IPS-18c (cell line): ENCODE data around the gene KRT31.
"Not testable (repeated sequence)": the region's sequence is repeated elsewhere in the genome, so short reads cannot be mapped to it uniquely, and the experiment has no call there.

ENCODE experiments used
- H3K4me3 ChIP-seq: 2 replicates; pipeline ENCODE4 v1.7.0; 2013; ENCODE audit warnings: low read depth, mild to moderate bottlenecking, low read length, moderate library complexity; ENCODE audit not compliant: insufficient read depth
- H3K9me3 ChIP-seq: one replicate; pipeline ENCODE4 v1.6.1; 2013; ENCODE audit warnings: mild to moderate bottlenecking, low read length, moderate library complexity; ENCODE audit not compliant: control insufficient read depth, insufficient read depth

KRT31 gene

DNA sequence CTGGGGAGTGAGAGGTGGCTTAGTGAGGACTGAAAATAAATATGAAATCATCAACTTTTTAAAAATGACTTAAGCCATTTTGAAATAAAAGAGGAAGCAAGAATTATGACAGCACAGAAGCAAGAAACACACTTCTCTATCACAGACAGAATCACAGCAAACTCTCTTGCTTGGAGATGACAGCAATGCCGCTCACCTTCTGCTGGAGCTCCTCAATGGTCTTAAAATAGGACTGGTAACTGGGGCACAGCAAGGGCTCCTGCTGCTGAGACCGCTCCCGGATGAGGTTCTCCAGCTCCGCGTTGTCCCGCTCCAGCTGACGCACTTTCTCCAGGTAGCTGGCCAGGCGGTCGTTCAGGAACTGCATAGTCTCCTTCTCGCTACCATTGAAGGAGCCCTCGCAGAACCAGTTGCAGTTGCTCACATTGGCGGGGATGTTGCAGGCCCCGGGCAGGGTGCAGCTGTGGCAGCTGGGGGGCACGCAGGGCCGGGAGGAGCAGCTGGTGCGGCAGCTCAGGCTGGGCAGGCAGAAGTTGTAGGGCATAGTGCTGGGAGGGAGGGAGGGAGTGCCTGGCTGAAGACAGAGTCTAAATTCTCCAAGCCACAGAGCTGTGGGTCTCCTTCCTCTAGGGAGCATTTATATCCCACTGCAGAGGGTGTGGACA, at the start of gene KRT31:
Gene KRT31 (minus strand): TSS at position 613 of the 665 bp plus-strand sequence. CDS start 69 bp downstream, at position 544.
- no peaks in the 10 kb centered on the region for H3K9me3 ChIP-seq

DNA sequence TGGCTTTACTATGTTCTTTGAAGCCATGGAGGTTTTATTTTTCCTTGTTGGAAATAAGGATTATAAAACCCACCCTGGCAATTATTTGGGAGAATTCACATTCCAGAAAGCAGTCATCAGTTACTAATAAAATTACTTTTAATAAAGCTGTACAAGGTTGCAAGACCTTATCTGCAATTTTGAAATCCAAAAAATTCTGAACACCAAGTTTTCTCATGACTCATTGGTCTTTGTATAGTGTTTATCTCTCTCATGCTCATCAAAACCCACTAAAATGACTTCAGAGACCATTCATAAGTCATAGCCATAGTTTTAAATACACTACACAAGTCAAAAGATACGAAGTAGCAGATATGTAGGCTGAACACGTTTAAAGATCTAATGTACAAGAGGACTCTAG, 49.4 kb upstream of the KRT31 start:
- Histone ChIP-seq H3K4me3 (no peak overlapping the region), H3K9me3 (peaks cover 7% of the 10 kb centered on the region)

More for the DNA sequence above, at the start of gene KRT31:
- H3K4me3 ChIP-seq = no peak within 1 kb of the TSS

DNA sequence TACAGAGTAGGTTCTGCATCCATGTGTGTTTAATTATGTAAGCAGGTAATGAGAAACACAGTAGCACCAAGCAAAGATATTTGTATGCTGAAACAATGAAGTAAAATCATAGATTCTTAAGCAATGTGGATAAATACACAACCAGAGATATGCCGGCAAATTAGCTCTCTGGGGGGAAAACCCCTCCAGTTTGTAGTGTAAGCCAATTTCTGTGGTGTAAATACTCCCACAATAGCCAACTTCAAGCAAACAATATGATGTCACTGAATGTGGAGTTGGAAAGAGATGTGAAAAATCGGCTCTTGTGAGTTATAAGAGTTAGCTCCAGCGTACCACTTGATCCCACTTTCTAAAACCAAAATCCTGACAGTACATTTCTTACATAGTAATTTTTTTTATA, 47.2 kb upstream of the KRT31 start:
- Histone ChIP-seq H3K9me3 (peaks cover 4% of the 10 kb centered on the region), H3K4me3 (no peak overlapping the region)

DNA sequence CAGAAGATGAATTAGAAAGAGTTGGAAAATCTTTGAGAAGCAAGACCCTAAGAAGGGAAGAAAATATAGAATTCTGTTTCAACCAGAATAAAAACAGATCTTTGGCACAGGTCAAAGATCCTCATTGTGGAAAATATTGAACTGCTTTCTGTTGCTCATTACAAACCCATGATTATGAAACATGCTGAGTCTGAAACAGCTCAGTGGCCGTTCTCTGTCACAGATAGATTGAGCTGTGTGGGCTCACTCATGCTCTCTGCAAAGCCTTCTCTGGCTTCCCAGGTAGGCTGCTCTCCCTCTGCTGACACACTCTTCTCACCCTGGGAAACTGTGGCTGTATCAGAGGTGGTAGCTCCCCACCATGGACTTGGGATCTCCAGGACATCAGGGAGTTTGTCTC, 46.8 kb upstream of the KRT31 start:
- H3K4me3 ChIP-seq = no peak overlapping the region
- peaks cover 4% of the 10 kb centered on the region for H3K9me3 ChIP-seq

DNA sequence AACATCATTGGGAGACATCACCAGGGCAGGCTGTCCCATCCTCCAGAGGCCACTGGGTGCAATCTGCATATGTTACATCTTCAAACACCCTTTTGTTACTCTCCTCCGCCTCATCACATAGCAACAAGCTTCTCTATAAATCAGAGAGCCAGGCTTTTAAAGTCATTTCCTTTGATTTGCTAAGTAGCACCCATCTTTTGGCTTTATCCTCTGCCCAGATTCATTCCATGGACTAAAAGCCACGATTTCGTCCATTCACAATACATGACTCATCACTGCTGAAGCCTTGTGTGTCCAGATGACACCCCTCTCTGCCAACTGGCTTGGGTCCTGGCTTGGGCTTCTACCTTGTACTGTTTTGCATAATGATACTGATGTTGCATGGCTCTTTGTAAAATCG, 45.3 kb upstream of the KRT31 start:
- Histone ChIP-seq H3K4me3 (no peak overlapping the region), H3K9me3 (peaks cover 2% of the 10 kb centered on the region)

DNA sequence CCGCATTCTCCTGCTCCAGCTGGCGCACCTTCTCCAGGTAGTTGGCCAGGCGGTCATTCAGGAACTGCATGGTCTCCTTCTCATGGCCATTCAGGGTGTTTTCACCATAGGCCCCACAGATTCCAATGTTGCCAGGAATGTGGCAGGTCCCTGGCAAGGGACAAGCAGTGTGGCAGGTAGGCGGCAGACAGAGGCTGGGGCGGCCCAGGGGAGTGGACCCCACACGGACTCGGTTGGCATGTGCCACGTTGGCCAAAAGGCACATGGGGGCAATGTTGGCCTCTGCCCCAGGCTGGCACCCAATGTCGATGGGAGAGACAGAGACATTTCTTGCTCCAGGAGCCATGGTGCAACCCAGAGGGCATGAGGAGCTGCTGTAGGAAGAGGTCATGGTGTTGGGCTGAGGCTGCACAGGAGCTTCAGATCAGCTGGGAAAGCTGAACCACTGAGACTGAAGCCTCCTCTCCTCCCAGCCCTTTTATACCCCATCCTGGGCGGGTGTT, 43.2 kb upstream of the KRT31 start, which contains the start of gene KRT38:
Gene KRT38 (minus strand): TSS at position 453 of the 503 bp plus-strand sequence. CDS start 62 bp downstream, at position 391.
- Histone ChIP-seq H3K4me3 (no peak within 1 kb of the TSS), H3K9me3 (no peaks in the 10 kb centered on the region)

DNA sequence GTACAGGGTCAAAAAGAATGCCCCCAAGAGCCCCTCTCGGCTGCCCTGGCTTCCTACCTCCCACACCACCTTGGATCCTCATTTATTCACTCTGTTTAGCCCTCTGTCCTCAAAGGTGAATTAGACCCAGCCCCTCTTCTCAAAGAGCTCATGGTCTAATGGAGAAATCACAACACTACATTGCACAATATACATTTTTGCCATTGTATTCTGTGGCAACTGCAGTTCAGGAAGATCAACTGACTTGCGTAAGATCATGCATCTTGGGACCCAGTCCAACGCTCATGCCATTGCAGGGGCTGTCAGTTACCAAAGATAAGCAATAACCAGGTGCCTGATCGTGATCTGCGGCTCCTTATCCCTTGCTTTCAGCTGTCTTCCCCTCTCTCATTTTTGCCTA, 42.0 kb upstream of the KRT31 start:
- Histone ChIP-seq H3K4me3 (no peak overlapping the region), H3K9me3 (no peaks in the 10 kb centered on the region)

DNA sequence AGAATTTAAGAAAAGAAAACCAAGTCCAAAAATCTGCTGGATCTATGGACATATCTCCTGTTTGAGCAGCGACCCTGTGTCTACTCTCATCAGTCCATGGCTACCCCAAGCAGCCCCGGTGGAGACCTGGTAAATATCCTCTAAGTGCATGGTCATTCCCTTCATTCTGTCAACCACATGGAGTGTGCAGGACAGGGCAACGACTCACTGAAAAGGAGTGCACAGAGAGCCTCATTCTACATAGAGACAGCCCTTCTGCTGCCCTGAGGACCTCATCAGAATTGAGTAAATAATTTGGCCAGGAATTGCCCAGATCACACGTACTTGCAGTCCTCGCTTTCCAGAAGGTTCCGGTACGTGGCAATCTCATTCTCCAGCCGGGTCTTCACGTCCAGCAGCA, 40.4 kb upstream of the KRT31 start:
- H3K9me3 ChIP-seq = no peaks in the 10 kb centered on the region
- no peak overlapping the region for H3K4me3 ChIP-seq

DNA sequence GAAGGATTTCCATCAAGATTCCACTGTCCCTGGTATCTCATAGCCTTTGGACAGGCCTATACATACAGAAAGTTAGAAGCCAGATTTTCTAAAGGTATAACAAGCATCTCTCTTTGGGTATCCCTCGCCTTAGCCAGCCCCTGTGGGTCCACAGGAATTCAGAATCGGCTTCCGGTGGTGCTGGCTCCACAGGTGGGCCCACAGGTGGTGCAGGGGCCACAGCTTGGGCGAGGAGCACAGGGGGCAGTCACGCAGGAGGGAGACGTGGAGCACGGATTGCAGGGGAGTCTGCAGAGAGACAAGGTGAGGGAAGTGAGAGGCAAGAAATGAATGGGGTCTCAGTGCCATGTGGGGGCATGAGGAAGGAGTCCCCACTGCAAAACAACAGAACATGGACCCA, 39.8 kb upstream of the KRT31 start:
- no peak overlapping the region for H3K4me3 ChIP-seq
- no peaks in the 10 kb centered on the region for H3K9me3 ChIP-seq

DNA sequence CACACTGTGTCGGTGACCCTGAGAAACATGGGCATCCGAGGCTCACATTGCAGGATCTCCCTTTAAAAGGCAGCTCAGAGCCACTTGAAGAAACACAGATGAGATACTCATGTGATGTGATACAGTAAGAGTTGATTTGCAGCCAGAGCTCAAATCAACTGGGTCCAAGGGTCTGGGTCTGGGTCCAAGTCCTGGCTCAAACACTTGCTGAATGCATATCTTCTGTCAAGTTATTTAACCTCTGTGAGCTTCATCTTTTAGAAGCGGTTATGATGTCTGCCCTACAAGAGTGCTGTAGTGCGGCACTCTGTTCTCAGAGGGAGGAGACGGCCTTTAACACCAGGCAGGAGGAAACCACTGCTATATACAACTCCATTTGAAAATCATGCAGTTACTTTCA, 37.0 kb upstream of the KRT31 start:
- no peaks in the 10 kb centered on the region for H3K9me3 ChIP-seq
- no peak overlapping the region for H3K4me3 ChIP-seq

DNA sequence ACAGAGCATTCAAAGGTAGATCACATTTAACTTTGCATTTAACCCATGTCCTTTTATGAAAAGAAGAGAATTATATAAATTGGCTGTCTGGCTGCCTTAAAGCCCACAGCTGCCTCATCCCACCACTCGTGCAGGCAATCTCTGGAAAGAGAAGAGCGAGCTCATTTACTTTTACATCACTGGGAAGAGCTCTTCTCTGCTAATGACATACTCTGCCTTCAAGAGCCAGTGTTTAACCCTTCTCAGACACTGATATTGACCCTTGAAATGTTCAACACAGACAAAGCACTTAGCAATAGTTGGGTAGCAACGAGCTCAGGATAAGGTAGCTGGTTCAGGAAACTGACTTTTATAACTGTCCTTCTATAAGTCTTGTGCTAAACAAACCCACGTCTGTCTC, 36.6 kb upstream of the KRT31 start:
- no peak overlapping the region for H3K4me3 ChIP-seq
- H3K9me3 ChIP-seq = no peaks in the 10 kb centered on the region

DNA sequence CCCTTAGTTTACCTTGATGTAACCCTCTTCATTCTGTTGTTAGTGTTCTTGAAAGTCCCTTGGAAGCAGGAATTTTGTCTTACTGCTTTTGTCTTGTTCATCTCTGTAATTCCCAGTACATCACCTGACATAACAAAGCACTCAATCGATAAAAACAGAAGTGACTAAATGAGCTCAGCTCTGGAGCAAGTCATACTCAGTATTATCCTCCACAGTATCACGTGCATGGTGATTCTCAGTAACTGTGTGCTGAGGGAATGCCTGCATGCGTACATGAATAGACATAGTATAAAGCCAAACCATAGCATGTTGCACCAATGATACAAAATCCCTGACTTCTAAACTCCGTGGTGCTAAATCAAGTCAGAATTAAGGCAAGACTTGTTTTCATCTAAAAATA, 36.2 kb upstream of the KRT31 start:
- no peak overlapping the region for H3K4me3 ChIP-seq

DNA sequence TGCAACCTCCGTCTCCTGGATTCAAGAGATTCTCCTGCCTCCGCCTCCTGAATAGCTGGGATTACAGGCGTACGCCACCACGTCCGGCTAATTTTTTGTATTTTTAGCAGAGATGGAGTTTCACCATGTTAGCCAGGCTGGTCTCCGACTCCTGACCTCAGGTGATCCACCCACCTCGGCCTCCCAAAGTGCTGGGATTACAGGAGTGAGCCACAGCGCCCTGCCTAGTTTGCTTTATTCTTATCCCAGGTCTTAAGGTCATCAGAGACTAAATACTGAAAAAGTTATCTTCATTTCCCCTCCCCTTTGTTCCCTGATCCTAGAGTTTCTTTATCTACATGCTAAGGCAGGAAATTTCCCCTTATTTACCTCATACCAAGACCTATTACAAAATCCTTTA, 33.0 kb upstream of the KRT31 start:
- not testable (repeated sequence) for H3K4me3 ChIP-seq, H3K9me3 ChIP-seq

More for the DNA sequence above, 36.2 kb upstream of the KRT31 start:
- H3K9me3 ChIP-seq = no peaks in the 10 kb centered on the region

DNA sequence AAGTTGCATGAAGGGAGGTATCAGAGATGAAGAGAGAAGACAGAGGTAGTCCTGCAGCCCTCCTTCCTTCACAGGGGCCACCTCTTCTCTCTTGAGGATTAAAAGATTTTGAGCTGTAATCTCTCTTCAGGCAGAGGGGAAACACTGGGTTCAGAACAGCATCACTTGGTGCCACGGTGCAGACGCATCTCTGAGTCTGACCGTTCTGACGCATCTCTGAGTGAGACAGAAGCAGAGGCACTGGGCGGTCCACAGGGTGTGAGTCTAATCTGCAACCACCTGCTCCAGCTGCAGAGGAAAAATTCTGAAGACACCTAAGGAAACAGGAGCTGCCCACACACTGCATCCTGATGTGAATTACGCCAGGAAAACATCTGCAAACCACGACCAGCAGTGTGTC, 32.3 kb upstream of the KRT31 start:
- Histone ChIP-seq H3K9me3 (no peaks in the 10 kb centered on the region), H3K4me3 (no peak overlapping the region)

DNA sequence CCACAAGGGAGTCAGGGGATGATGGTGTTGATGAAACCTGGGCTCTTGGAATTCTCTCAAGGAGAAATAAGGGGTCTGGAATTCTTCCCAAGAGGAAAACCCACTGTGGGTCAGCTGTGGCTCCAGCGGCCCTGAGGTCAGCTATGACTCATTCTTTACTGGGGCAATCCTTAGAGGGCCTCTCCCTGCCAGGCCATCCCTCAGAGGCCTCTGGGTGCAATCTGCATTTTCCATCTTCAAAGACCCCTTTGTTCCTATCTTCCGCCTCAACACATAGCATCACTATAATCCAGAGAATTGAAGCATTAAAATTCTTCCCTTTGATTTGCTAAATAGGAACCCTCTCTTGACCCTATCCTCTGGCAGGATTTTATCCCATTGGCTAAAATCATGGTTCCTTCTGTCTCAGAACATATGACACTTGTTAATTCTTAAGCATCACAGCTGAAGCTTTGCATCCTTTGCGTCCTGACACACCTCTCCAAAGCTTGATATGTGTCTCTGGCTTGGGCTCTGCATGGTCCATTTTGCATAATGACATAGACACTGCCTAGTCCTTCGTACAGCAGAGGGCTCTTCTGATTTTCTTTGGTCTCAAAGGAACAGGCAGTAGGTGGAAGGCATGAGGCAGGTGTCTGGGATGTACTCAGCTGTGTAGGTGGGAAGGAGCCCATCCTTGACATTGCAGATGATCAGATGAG, 31.3 kb upstream of the KRT31 start:
- no peaks in the 10 kb centered on the region for H3K9me3 ChIP-seq
- no peak overlapping the region for H3K4me3 ChIP-seq

DNA sequence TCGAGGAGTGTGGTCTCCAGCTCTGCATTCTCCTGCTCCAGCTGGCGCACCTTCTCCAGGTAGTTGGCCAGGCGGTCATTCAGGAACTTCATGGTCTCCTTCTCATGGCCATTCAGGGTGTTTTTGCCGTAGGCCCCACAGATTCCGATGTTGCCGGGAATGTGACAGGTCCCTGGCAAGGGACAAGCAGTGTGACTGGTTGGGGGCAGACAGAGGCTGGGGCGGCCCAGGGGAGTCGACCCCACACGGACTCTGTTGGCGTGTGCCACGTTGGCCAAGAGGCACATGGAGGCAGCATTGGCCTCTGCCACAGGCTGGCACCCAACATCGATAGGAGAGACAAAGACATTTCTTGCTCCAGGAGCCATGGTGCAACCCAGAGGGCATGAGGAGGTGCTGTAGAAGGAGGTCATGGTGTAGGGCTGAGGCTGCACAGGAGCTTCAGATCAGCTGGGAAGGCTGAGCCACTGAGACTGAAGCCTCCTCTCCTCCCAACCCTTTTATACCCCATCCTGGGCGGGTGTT, 26.8 kb upstream of the KRT31 start, which contains the start of gene KRT37:
Gene KRT37 (minus strand): TSS at position 475 of the 525 bp plus-strand sequence. CDS start 62 bp downstream, at position 413.
- no peak within 1 kb of the TSS for H3K4me3 ChIP-seq
- no peaks in the 10 kb centered on the region for H3K9me3 ChIP-seq

DNA sequence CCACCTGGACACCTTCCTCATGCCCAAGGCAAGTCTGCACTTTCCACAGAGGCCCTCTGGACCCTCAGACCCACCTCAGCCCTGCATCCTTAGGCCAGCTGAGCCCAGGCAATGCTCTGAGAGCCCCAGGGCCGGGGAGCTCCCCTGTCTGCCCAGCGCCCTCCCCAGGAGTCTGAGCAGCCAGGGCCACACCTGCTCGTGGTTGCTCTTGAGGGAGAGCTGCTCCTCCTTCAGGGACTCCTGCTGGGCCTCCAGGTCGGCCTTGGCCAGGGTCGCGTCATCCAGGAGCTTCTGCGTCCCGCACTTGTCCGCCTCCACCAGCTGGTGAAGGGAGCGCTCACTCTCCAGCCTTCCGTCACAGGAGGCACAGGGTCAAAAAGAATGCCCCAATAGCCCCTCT, 25.2 kb upstream of the KRT31 start:
- not testable (repeated sequence) for H3K4me3 ChIP-seq, H3K9me3 ChIP-seq

DNA sequence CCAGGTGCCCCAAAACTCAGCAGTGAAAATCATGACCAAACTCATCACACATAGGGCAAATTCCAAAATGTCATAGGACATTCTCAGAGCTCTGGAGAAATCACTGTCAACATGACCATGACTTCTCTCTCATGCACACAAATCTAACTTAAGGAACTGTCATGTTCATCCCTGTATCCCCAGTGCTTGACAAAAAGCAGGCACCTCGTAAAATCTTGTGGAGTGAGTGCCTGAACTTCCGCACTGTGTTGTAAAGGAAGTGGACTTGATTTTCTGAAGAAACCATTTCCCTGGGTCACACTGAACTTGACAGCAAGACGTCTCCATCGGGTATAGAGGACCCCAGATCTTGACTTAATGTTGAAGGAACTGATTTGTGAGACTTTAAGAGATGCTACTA, 24.2 kb upstream of the KRT31 start:
- H3K9me3 ChIP-seq = no peaks in the 10 kb centered on the region

More for the DNA sequence above, 24.2 kb upstream of the KRT31 start:
- H3K4me3 ChIP-seq = no peak overlapping the region
